NCI-H1436 treated with DMSO at 0.1 percent for 48 hours (cell line): ENCODE data around the gene RPS25.
A peak's percentile ranks its signal among the peaks of the same experiment; 100 is the strongest.
"Not testable (repeated sequence)": the region's sequence is repeated elsewhere in the genome, so short reads cannot be mapped to it uniquely, and the experiment has no call there.

ENCODE experiments used
- DNase-seq: peaks from one replicate; lab custom pipeline; 2025; lab: John Stamatoyannopoulos, UW

The RPS25 gene

DNA sequence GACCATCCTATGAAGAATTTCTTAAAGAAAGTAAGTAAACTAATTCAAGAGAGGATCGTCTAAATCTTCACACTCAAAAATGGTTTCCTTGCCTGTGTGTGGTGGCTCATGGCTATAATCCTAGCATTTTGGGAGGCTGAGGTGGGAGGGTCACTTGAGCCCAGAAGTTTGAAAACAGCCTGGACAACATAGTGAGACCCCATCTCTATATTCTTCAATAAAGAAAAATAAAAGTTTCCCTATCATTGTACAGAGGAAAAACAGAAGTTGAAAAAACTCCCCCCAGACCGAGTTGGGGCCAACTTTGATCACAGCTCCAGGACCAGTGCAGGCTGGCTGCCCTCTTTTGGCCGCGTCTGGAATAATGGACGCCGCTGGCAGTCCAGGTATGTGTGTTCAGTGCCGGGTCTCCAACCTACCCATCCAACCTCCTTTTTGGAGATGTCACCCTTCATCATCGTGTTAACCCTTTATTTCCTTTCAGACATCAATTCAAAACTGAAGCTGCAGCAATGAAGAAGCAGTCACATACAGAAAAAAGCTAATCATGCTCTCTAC, 3.0 kb downstream of the RPS25 start:
- DNase-seq, result no peak

DNA sequence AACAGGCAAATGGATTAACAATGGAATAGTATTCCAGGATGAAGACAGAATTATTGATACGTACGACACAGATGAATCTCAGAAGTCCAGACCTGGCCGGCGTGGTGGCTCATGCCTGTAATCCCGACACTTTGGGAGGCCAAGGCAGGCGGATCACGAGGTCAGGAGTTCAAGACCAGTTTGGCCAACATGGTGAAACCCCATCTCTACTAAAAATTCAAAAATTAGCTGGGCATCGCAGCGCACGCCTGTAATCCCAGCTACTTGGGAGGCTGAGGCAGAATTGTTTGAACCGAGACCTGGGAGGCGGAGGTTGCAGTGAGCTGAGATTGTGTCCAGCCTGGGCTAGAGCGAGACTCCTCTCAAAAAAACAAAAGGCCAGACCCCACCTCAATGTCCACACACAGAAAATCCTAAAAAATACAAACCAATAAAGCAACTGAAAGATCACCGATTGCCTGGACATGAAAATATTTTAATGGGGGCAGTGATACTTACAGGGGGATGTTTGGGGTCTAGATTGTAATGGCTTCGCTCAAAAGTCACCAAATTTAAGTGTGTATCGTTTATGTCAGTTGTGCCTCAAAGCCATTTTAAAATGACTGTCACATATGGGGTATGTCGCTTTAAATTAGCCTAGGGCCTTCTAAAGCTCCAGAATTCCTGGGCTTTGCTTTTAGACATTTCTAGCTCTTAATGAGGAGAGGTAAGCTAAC, 3.8 kb downstream of the RPS25 start:
- no peak for DNase-seq

DNA sequence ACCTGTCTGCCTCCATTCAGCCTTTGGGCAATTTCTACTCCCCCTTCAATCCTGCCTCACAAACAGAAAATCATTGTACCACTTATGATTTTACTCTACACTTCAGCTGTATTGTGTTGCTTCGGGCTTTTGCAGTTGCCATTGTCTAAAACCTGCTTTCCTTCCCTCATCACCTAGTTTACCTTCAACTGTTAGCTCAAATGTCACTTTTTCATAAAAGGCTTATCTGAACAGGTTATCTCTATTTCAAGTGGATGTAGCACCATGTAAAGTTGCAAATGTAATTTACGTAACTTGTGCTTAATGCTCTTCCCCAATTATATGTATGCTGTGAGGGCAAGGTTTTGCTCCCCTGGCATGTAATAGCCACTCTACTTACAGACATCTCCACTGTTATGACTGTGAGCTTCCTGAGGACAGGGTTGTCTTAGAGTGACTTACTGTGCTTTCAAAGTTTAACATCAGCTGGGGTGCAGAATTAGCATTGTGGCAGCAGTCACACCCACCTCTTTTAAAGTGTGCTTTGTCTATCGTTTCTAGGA, 5.4 kb downstream of the RPS25 start:
- no peak for DNase-seq

DNA sequence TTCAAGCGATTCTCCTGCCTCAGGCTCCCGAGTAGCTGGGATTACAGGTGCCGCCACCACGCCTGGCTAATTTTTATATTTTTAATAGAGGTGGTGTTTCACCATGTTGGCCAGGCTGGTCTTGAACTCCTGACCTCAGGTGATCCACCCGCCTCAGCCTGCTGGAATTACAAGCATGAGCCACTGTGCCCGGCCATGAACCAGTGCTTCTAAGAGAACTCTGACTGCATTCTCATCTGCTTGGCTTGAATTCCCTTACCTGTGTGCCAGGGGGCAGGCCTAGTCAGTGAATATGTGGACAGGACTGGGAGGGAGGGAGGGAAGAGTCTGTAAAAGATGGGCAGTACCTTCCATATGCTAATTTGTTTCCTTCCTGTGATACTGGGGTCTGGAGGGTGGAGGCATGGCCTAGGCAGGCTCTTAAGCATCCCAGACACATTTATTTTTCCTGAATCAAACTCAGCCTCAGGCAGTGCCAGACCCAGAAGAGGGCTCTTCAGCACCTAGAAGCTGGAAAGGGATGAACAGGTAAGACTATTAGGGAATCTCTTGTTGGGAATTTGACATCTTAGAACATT, 6.6 kb downstream of the RPS25 start:
- no peak for DNase-seq

DNA sequence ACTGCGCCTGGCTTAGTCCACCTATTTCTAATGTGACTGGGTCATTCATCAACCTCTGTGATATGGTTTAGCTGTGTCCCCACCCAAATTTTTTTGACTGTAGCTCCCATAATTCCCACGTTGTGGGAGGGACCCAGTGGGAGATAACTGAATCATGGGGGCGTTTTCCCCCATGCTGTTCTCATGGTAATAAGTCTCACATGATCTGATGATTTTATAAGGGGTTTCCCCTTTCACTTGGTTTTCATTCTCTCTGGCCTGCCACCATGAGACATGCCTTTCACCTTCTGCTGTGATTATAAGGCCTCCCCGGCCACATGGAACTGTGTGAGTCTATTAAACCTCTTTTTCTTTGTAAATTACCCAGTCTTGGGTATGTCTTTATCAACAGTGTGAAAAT, 11.5 kb downstream of the RPS25 start:
- no peak for DNase-seq

DNA sequence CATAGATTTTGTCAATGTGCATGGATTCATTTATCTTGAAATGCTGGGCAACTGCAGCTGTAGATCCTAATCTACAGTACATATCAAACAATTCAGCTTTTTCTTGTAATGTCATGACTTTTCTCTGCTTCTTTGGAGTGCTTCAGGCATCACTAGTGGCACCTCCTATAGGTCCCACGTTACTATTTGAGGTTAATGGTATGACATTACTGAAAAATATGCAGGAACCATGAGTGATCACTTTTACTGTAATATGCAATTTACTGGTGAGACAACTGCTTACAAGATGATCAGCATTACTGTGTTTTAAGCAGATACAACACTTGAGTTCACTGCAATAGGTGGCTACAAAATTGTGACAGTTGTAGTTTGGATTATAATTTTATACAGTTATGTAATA, 17.2 kb downstream of the RPS25 start:
- no peak for DNase-seq

DNA sequence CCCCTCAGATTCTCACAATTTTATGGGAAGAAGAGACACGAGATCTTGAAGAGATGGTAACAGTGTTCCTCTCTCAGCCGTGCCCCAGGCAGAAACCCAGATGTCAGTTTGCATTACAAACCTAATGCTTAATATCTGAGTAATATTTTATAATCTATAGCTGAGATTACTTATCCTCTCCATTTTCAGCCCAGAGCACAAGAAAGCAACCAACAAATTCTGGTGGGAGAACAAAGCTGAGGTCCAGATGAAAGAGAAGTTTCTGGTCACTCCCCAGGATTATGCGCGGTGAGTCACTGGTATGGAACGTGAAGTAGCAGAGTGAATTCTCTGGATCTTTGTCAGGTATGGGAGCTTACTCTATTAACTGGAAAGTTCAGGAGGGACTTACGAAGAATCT, 19.3 kb downstream of the RPS25 start:
- no peak for DNase-seq

DNA sequence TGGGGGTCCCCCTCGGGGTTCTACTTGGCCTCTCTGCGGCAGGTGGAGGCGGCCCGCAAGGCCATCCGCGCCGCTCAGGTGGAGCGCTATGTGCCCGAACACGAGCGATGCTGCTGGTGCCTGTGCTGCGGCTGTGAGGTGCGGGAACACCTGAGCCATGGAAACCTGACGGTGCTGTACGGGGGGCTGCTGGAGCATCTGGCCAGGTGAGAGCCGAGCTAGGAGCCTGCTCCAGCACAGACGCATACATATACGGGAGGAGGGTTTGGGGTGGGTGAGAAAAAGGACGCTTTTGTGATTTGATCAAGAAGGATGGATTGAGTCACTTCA, 19.8 kb downstream of the RPS25 start:
- no peak for DNase-seq

DNA sequence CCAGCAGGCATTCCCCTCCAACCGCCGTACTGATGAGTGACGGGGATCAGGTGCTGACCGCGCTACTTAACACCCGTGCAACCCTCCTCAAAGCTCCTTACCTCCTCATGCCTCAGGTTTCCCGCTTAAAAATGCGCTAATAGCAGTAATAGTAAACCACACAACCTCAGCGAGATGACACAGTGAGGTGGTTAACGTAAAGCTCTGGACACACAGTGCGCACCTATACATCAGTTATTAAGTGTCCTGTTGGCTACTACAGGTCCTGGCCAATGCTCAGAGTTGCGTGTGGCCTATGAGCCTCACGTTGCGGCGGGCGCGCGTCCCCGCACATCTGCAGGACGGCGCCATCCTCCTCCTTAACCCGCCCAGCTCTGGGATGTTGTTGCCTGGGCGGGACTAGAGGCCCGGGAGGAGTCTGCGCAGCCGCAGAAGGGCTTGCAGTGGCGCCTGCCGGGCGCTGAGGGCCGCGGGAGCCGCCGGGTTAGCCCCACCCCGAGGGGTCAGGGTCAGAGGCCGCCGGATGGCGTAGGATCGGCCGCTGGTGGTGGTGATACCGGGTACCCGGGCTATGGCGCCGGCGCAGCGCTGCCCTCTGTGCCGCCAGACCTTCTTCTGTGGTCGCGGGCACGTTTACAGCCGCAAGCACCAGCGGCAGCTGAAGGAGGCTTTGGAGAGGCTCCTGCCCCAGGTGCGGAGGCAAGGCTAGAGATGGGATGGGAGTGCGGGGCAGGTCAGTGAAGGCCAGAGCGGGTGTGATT, 20.3 kb downstream of the RPS25 start, which contains the start of gene CENATAC:
CENATAC (plus strand) TSS at position 512 of the 761 bp plus-strand sequence; CDS start at position 572, 60 bp downstream.
- peak; percentile 73 for DNase-seq

DNA sequence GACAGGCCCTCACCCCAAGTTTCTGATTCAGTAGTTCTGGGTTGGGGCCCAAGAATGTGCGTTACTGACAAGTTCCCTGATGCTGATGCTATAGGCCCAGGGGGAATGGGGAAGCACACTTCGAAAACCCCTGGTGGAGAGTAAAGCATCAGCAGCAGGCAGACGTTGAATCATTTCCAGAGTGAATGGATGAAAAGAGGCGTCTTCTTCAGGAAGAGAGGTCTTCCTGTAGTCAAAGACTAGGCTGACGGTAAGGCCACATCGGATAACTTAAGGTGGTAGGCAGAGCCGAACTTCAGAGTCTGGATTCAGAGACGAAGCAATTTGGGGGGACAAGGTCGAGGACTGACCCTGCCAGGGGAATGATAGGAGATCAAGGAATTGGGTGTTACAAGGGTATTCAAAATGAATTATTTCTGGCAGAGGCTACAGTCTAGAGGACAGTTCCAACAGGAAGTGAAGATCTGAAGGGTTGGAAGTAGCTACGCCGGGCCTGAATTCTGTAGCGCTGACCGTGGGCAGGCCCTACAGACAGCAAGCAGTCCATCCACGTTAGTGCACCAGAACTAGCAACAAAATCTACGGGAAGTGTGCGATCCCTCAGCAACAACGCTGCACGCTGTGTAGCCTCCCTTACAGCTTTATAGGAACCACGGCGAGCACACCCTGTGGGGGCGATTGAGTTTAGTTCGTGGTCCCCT, 21.1 kb downstream of the RPS25 start:
- no peak for DNase-seq

DNA sequence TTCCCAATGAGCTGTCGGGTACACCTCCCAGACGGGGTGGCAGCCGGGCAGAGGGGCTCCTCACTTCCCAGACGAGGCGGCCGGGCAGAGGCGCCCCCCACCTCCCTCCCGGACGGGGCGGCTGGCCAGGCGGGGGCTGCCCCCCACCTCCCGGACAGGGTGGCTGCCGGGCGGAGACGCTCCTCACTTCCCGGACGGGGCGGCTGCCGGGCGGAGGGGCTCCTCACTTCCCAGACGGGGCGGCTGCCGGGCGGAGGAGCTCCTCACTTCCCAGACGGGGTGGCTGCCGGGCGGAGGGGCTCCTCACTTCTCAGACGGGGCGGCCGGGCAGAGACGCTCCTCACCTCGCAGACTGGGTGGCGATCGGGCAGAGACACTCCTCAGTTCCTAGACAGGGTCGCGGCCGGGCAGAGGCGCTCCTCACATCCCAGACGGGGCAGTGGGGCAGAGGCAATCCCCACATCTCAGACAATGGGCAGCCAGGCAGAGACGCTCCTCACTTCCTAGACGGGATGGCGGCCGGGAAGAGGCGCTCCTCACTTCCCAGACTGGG, 26.6 kb downstream of the RPS25 start:
- DNase-seq, result not testable (repeated sequence)

DNA sequence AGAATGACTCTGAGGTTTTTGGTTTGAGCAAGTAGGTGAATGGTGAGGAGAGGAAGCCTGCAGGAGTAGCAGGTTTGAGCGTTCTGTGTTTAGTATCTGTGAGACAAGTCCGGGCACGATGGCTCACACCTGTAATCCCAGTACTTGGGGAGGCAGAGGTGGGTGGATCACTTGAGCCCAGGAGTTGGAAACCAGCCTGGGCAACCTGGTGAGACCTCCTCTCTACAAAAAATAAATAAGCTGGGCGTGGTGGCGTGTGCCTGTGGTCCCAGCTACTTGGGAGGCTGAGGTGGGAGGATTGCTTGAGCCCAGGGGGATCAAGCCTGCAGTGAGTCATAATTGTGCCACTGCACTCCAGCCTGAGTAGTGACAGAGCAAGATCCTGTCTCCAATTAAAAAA, 29.9 kb downstream of the RPS25 start:
- DNase-seq, result no peak

DNA sequence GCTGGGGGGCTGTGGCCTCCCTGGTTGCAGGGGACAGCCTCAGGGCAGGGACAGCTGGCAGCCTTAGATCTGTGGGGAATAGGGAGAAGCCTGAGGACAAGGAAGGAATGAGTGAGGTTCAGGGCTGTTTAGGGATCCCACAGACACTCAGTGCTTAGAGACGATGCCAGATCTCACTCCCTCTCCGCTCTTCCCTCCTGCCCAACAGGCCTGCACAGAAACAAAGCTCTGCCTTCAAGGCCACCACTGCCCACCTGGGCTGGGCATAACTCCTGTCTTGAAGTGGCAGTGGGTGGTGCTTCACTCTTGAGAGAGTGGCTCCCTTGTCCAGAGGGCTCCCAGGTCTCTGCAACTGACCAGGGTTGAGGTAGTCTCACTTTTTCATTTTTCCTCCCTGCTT, 33.3 kb downstream of the RPS25 start:
- no peak for DNase-seq

DNA sequence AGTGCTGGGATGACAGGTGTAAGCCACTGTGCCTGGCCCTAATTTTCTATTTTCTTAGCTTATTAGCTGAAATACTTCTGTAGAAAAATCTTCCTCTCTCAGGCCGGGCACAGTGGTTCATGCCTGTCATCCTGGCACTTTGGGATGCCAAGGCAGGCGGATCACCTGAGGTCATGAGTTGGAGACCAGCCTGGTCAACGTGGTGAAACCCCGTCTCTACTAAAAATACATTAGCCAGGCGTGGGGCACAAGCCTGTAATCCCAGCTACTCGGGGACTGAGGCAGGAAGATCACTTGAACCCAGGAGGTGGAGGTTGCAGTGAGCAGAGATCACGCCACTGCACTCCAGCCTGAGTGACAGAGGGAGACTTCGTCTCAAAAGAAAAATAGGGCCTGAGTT, 33.8 kb downstream of the RPS25 start:
- DNase-seq, result not testable (repeated sequence)

DNA sequence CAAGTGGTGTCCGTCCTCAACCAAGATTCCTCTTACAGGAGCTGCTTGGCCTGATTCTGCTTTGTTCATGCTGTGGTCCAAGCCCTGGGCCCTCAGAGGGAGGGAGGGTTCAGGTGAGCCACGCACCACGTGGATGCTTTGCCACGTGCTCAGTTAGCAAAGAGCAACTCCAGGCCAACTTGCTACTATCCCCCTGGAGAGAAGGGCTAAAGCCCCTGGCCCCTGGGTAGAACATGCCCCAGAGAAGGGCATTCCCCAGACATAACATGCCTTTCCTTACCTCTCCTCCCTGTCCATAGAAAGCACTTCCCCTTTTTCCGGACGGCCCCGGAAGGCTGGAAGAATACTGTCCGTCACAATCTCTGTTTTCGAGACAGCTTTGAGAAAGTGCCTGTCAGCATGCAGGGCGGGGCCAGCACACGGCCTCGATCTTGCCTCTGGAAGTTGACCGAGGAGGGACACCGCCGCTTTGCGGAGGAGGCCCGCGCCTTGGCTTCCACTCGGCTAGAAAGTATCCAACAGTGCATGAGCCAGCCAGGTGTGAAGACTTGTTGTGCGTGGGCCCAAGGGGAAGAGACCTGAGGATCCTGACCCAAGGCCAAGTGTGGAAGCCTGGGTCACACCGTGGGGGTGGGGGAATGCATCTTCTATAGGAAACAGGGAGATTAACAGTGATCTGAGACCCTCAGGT, 37.8 kb downstream of the RPS25 start:
- no peak for DNase-seq

DNA sequence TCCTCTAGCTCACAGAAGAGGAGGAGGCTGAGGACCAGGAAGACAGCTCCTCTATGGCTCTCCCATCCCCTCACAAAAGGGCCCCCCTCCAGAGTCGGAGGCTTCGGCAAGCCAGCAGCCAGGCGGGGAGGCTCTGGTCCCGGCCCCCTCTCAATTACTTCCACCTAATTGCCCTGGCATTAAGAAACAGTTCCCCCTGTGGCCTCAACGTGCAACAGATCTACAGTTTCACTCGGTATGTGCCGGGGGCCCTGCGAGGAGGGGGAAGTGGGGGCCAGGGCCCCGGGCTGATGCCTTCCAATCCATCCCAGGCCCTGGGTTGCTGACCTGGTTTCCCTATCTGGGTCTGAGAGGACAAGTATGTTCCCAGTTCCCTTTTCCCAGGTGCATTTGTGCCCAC, 38.7 kb downstream of the RPS25 start:
- DNase-seq, result no peak

DNA sequence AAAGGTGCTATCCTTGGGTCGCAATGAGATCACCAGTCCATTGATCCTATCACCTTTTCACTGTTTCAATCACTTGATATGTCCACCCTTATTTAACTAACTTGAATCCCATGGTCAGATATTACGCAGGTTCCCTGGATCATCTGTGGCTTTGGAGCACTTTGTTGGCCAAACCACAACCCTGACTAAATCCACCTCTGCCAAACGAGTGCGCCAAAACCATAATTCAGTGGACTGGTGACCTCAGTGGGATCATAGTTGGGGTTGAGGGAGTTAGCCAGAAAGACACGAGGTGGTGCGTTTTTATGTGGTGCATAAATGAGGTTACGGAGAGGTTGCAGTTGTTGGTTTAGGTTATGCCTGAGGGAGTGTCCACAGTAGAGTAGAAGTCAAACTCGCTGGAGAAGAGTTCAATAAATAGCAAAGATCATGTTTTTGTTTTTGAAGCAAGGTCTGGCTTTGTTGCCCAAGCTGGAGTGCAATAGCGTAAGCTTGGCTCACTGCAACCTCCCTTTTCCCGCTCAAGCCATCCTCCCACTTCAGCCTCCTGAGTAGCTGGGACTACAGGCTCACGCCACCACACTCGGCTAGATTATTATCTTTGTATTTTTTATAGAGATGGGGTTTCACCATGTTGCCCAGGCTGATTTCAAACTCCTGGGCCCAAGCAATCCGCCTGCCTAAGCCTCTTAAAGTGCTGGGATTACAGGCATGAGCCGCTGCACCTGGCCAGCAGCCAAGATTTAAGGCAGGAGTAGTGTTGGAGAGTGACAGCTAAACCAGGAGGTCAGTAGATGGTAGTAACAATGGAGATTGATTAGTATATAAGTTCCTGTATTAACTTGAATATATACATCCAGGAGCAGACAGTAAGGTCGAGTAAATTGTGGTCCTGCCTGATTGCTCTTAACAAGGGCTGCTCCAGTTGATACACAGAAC, 42.1 kb downstream of the RPS25 start:
- DNase-seq, result no peak

DNA sequence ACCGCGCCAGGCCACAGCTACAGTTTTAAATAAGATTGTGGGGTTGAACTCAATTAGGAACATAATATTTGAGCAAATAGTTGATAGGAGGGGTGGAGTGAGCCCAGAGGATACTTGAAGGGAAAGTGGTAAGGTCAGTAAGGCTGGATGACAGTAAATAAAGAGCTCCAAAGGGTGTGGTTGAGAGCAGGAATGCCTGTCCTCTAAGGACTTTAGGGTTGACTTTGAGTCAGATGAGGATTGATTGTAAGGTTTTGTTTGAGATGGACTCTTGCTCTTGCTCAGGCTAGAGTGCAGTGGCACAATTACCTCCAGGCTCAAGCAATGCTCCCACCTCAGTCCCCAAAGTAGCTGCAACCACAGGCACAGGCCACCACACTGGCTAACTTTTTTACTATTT, 44.2 kb downstream of the RPS25 start:
- DNase-seq, result no peak

DNA sequence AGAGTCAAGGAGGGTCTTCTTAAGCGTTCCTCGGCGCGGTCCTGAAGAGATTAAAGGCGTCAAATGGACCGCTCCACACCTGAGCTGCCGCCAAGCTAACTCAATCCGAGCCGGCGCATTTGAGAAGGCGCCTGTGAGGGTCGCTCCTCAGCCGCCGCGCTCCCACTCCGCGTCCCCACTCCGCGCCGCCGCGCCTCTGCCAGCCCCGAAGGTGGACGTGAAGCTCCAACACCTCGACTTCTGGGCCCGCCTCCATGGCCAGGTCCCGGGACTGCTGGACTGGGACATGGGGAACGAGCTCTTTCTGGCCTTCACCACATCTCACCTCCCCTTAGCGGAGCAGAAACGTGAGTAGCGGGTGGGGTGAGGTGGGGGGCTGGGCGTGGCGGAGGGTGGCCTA, 46.5 kb downstream of the RPS25 start, which contains the start of gene FOXR1:
FOXR1 (plus strand) TSS at position 116 of the 400 bp plus-strand sequence; CDS start at position 287, 171 bp downstream.
- DNase-seq, result no peak

DNA sequence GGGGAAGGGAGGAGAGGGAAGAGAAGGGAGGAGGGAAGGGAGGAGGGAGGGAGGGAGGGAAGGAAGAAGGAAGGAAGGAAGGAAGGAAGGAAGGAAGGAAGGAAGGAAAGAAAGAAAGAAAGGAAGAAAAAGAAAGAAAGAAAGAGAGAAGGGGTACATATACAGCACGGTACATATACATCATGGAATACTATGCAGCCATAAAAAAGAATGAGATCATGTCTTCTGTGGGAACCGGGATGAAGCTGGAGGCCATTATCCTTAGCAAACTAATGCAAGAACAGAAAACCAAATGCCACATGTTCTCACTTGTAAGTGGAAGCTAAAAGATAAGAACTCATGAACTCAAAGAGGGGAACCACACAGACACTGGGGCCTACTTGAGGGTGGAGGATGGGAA, 48.6 kb downstream of the RPS25 start:
- not testable (repeated sequence) for DNase-seq
